Neural progenitor cell (in vitro differentiated cells): ENCODE measurements around the gene ITPR2. TPM values are rescaled to one million over a fixed set of nuclear protein-coding genes. Genes with fewer than 3 reads are reported as not detected.

ENCODE experiments used
- DNase-seq: peaks from one replicate; pipeline ENCODE4 v3.0.0-alpha.2; 2016; ENCODE audit warnings: low spot score
- H2AFZ ChIP-seq: fragments of 200-600 bp; sonication (generic); replicated peaks from 2 replicates; pipeline ENCODE4 v1.6.1; 2016; ENCODE audit warnings: antibody characterized with exemption
- H3F3A ChIP-seq: fragments of 200-600 bp; sonication (generic); 2 replicates; pipeline ENCODE4 v1.6.1; 2016; ENCODE audit warnings: antibody characterized with exemption, low read depth
- H3K27ac ChIP-seq: fragments of 200-600 bp; sonication (generic); 2 replicates; pipeline ENCODE4 v1.5.1; 2016; ENCODE audit warnings: mild to moderate bottlenecking
- H3K27me3 ChIP-seq: fragments of 200-600 bp; sonication (generic); 2 replicates; pipeline ENCODE4 v1.6.1; 2016; ENCODE audit warnings: mild to moderate bottlenecking, moderate library complexity
- H3K36me3 ChIP-seq: fragments of 200-600 bp; sonication (generic); 2 replicates; pipeline ENCODE4 v1.5.1; 2016
- H3K4me1 ChIP-seq: fragments of 200-600 bp; sonication (generic); 2 replicates; pipeline ENCODE4 v1.6.1; 2016; ENCODE audit warnings: mixed run types
- H3K4me2 ChIP-seq: fragments of 200-600 bp; sonication (generic); 2 replicates; pipeline ENCODE4 v1.6.1; 2016
- H3K4me3 ChIP-seq: fragments of 200-600 bp; sonication (generic); 2 replicates; pipeline ENCODE4 v1.5.1; 2016
- H3K79me2 ChIP-seq: fragments of 200-600 bp; sonication (generic); 2 replicates; pipeline ENCODE4 v1.6.1; 2016; ENCODE audit warnings: low read depth
- H3K9ac ChIP-seq: fragments of 200-600 bp; sonication (generic); 2 replicates; pipeline ENCODE4 v1.6.1; 2016
- H3K9me3 ChIP-seq: fragments of 200-600 bp; sonication (generic); 2 replicates; pipeline ENCODE4 v1.5.1; 2016; ENCODE audit warnings: low read depth
- H4K20me1 ChIP-seq: fragments of 200-600 bp; sonication (generic); 2 replicates; pipeline ENCODE4 v1.6.1; 2016; ENCODE audit warnings: low read depth
- H3K27ac Mint-ChIP-seq: 3 replicates; pipeline ENCODE4 v1.8.0; 2021; ENCODE audit warnings: mixed read lengths
- H3K27me3 Mint-ChIP-seq: 2 replicates; pipeline ENCODE4 v1.8.0; 2022; ENCODE audit warnings: low read depth, mild to moderate bottlenecking, inconsistent platforms, moderate library complexity, mixed read lengths; ENCODE audit not compliant: insufficient read depth
- H3K36me3 Mint-ChIP-seq: 3 replicates; pipeline ENCODE4 v1.8.0; 2021; ENCODE audit warnings: mixed read lengths
- H3K4me1 Mint-ChIP-seq: 3 replicates; pipeline ENCODE4 v1.8.0; 2021; ENCODE audit warnings: mixed read lengths
- H3K4me3 Mint-ChIP-seq: 3 replicates; pipeline ENCODE4 v1.8.0; 2021; ENCODE audit warnings: mild to moderate bottlenecking, moderate library complexity, mixed read lengths
- H3K9me3 Mint-ChIP-seq: 3 replicates; pipeline ENCODE4 v1.8.0; 2020; ENCODE audit warnings: mixed read lengths
- CTCF ChIP-seq: fragments of 200-600 bp; sonication (generic); IDR thresholded peaks from 2 replicates; pipeline ENCODE4 v1.5.1; 2017; ENCODE audit warnings: antibody characterized with exemption, mild to moderate bottlenecking
- EZH2 ChIP-seq: fragments of 200-600 bp; sonication (generic); IDR thresholded peaks from 2 replicates; pipeline ENCODE4 v1.6.1; 2017; ENCODE audit warnings: antibody characterized with exemption, mild to moderate bottlenecking, moderate library complexity
- EZH2phosphoT487 ChIP-seq: fragments of 200-600 bp; sonication (generic); IDR thresholded peaks from 2 replicates; pipeline ENCODE4 v1.6.1; 2017; ENCODE audit warnings: antibody characterized with exemption
- total RNA-seq: library from RNA; depleted of rRNA; stranded (reverse); fragments of >200 nt; gene quantifications from 2 replicates; pipeline ENCODE4 v1.2.3, GENCODE V29; 2015; ENCODE audit warnings: low replicate concordance

The ITPR2 gene
- 2.0 and 11.4 TPM in 2 replicates for total RNA-seq

- TF ChIP-seq CTCF (peak; percentile 38), EZH2 (no peak), EZH2phosphoT487 (peak; percentile 41)
- peak; percentile 94 for DNase-seq
- Histone ChIP-seq H3F3A (peaks cover 11% of the 10 kb centered on the region), H3K9me3 (no peaks in the 10 kb centered on the region), H4K20me1 (peaks cover 4% of the 10 kb centered on the region), H3K4me1 (no peaks in the 10 kb centered on the region), H3K9ac (no peak within 1 kb of the TSS), H3K27ac (no peak within 1 kb of the TSS), H3K79me2 (no peaks in the 10 kb centered on the region), H3K4me3 (peak within 1 kb of the TSS; percentile 64), H2AFZ (peak within 1 kb of the TSS; percentile 75), H3K4me2 (peak within 1 kb of the TSS; percentile 81), H3K27me3 (peaks cover 30% of the 10 kb centered on the region), H3K36me3 (no peaks in the 10 kb centered on the region)
- H3K9me3 Mint-ChIP-seq = no peaks in the 10 kb centered on the region
- H3K4me3 Mint-ChIP-seq = peak within 1 kb of the TSS; percentile 93
- H3K36me3 Mint-ChIP-seq = no peaks in the 10 kb centered on the region
- H3K27ac Mint-ChIP-seq = no peak within 1 kb of the TSS
- H3K4me1 Mint-ChIP-seq = no peaks in the 10 kb centered on the region
- H3K27me3 Mint-ChIP-seq = peaks cover 16% of the 10 kb centered on the region
Observed at GRCh38 chr12:26832822-26833742, at the start of gene ITPR2. Gene ITPR2 (minus strand): TSS chr12:26833194. CDS start chr12:26832781, 413 bp downstream.

DNA sequence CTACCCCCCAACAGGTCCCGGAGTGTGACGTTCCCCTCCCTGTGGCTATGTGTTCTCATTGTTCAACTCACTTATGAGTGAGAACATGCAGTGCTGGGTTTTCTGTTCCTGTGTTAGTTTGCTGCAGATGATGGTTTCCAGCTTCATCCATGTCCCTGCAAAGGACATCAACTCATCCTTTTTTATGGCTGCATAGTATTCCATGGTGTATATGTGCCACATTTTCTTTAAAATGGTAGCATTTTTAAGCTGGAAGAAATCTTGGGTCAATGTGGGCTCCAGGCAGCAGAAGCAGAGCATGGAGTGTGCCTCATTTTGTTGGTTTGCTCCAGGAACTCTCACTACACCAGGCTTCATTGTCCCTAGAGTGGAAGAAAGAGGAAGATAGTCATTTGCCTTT is 47.6 kb upstream of the ITPR2 start:
- H3K27me3 ChIP-seq = no peaks in the 10 kb centered on the region
- H3K36me3 ChIP-seq = no peaks in the 10 kb centered on the region
- H3K79me2 ChIP-seq = no peaks in the 10 kb centered on the region
- H3K9ac ChIP-seq = no peak overlapping the region
- no peak overlapping the region for H2AFZ ChIP-seq
- Mint-ChIP-seq H3K36me3 (no peaks in the 10 kb centered on the region), H3K4me3 (no peak overlapping the region), H3K9me3 (peaks cover 21% of the 10 kb centered on the region), H3K4me1 (peaks cover 2% of the 10 kb centered on the region), H3K27me3 (peaks cover 2% of the 10 kb centered on the region), H3K27ac (no peak overlapping the region)
- no peaks in the 10 kb centered on the region for H3K9me3 ChIP-seq
- no peak overlapping the region for H3K4me2 ChIP-seq
- no peaks in the 10 kb centered on the region for H3F3A ChIP-seq
- no peak overlapping the region for H3K4me3 ChIP-seq
- no peaks in the 10 kb centered on the region for H3K4me1 ChIP-seq
- H3K27ac ChIP-seq = no peak overlapping the region
- DNase-seq = no peak
- TF ChIP-seq CTCF = no peak
- no peak for TF ChIP-seq EZH2phosphoT487
- no peak for TF ChIP-seq EZH2
- H4K20me1 ChIP-seq = no peaks in the 10 kb centered on the region

- no peak overlapping the region for H3K27ac ChIP-seq
- no peak for DNase-seq
- Mint-ChIP-seq H3K4me1 (peaks cover 2% of the 10 kb centered on the region), H3K27ac (no peak overlapping the region), H3K9me3 (peaks cover 18% of the 10 kb centered on the region), H3K27me3 (peaks cover 2% of the 10 kb centered on the region), H3K4me3 (no peak overlapping the region), H3K36me3 (no peaks in the 10 kb centered on the region)
- TF ChIP-seq EZH2 = no peak
- no peak for TF ChIP-seq CTCF
- TF ChIP-seq EZH2phosphoT487 = no peak
- H3K9ac ChIP-seq = no peak overlapping the region
- H3K36me3 ChIP-seq = no peaks in the 10 kb centered on the region
- no peak overlapping the region for H3K4me2 ChIP-seq
- no peaks in the 10 kb centered on the region for H3K27me3 ChIP-seq
- H3K4me1 ChIP-seq = no peaks in the 10 kb centered on the region
- no peak overlapping the region for H2AFZ ChIP-seq
- H3K4me3 ChIP-seq = no peak overlapping the region
- no peaks in the 10 kb centered on the region for H3K9me3 ChIP-seq
- no peaks in the 10 kb centered on the region for H3K79me2 ChIP-seq
- no peaks in the 10 kb centered on the region for H3F3A ChIP-seq
- H4K20me1 ChIP-seq = no peaks in the 10 kb centered on the region
Observed at GRCh38 chr12:26878661-26879119, 45.7 kb upstream of the ITPR2 start.
